ENCODE results near the gene IQCM. TPM values are rescaled to one million over a fixed set of nuclear protein-coding genes. Genes with fewer than 3 reads are reported as not detected.

Gene IQCM
- total RNA-seq, 1 donor from 2014 or later: not detected

DNA sequence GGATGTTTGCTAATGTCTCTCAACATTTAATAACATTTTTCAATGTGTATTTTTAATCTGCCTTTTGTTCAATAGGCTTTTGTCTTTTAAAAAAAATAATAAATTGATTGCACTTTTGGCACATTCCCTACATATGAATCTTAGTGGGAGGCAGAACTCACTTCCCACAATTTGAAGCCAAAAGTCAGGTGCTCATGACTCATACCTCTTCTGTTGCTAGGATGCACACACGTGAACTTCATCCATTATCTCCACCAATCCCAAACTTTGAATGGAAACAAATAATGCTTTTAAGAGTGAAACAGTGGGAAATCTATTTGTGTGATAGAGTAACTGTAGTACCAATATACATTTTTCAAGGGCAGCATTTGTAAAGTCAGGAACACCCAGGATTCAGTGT is 260.5 kb downstream of the IQCM start:
- H3K36me3 Mint-ChIP-seq (ENCODE audit: low read depth): no peaks in the 10 kb centered on the region
- no peak for DNase-seq (ENCODE audit: low spot score)
- H3K4me3 Mint-ChIP-seq (ENCODE audit: unreplicated experiment): no peak overlapping the region
- H3K27me3 Mint-ChIP-seq (ENCODE audit: low read depth): peaks cover 12% of the 10 kb centered on the region
- H3K9me3 Mint-ChIP-seq (ENCODE audit: low read depth): no peaks in the 10 kb centered on the region
- no peaks in the 10 kb centered on the region for H3K4me1 Mint-ChIP-seq (ENCODE audit: low read depth)
- H3K27ac Mint-ChIP-seq (ENCODE audit: unreplicated experiment): no peak overlapping the region
- TF ChIP-seq, protein P1, sequence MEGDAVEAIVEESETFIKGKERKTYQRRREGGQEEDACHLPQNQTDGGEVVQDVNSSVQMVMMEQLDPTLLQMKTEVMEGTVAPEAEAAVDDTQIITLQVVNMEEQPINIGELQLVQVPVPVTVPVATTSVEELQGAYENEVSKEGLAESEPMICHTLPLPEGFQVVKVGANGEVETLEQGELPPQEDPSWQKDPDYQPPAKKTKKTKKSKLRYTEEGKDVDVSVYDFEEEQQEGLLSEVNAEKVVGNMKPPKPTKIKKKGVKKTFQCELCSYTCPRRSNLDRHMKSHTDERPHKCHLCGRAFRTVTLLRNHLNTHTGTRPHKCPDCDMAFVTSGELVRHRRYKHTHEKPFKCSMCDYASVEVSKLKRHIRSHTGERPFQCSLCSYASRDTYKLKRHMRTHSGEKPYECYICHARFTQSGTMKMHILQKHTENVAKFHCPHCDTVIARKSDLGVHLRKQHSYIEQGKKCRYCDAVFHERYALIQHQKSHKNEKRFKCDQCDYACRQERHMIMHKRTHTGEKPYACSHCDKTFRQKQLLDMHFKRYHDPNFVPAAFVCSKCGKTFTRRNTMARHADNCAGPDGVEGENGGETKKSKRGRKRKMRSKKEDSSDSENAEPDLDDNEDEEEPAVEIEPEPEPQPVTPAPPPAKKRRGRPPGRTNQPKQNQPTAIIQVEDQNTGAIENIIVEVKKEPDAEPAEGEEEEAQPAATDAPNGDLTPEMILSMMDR (IDR thresholded peaks at IDR 0.05): no peak

GRCh38 chr4:149553959-149554520 is 261.6 kb downstream of the IQCM start:
- no peak for DNase-seq (ENCODE audit: low spot score)
- Mint-ChIP-seq H3K27ac (ENCODE audit: unreplicated experiment) (no peak overlapping the region), H3K4me1 (ENCODE audit: low read depth) (no peaks in the 10 kb centered on the region), H3K9me3 (ENCODE audit: low read depth) (no peaks in the 10 kb centered on the region), H3K4me3 (ENCODE audit: unreplicated experiment) (no peak overlapping the region), H3K36me3 (ENCODE audit: low read depth) (no peaks in the 10 kb centered on the region), H3K27me3 (ENCODE audit: low read depth) (peaks cover 12% of the 10 kb centered on the region)
- TF ChIP-seq, protein P1 (IDR thresholded peaks at IDR 0.05): no peak

- Mint-ChIP-seq H3K4me1 (ENCODE audit: low read depth) (no peaks in the 10 kb centered on the region), H3K9me3 (ENCODE audit: low read depth) (no peaks in the 10 kb centered on the region), H3K27ac (ENCODE audit: unreplicated experiment) (no peak overlapping the region), H3K27me3 (ENCODE audit: low read depth) (peaks cover 12% of the 10 kb centered on the region), H3K36me3 (ENCODE audit: low read depth) (no peaks in the 10 kb centered on the region), H3K4me3 (ENCODE audit: unreplicated experiment) (no peak overlapping the region)
- DNase-seq (ENCODE audit: low spot score): no peak
- TF ChIP-seq, protein P1 (IDR thresholded peaks at IDR 0.05): no peak
Measured at GRCh38 chr4:149552601-149553000, 263.0 kb downstream of the IQCM start.

GRCh38 chr4:149549911-149550310 is 265.7 kb downstream of the IQCM start:
- no peak overlapping the region for H3K4me3 Mint-ChIP-seq (ENCODE audit: unreplicated experiment)
- no peak for DNase-seq (ENCODE audit: low spot score)
- H3K27ac Mint-ChIP-seq (ENCODE audit: unreplicated experiment): no peak overlapping the region
- peaks cover 4% of the 10 kb centered on the region for H3K9me3 Mint-ChIP-seq (ENCODE audit: low read depth)
- H3K27me3 Mint-ChIP-seq (ENCODE audit: low read depth): peaks cover 12% of the 10 kb centered on the region
- TF ChIP-seq, protein P1 (IDR thresholded peaks at IDR 0.05): no peak
- no peaks in the 10 kb centered on the region for H3K36me3 Mint-ChIP-seq (ENCODE audit: low read depth)
- no peaks in the 10 kb centered on the region for H3K4me1 Mint-ChIP-seq (ENCODE audit: low read depth)

DNA sequence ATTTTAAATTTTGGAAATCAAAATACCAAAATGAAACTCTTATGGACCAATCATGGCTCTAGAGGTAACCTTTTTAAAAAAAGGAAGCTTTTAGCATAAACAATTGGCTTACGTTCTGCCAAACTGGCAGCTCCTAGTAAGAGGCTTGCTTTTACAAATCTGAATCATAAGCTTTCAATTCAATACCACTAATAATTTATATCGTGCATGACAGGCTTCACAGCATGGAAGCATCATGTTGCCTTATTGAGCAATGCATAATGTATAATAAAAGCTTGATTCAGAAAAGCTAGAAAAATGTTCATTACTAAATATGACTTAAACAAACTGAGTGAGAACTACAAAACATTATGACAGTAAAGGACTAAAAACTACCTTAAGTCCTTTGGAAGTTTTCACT is 280.9 kb downstream of the IQCM start:
- DNase-seq (ENCODE audit: low spot score): no peak
- TF ChIP-seq, protein P1 (IDR thresholded peaks at IDR 0.05): no peak
- peaks cover 1% of the 10 kb centered on the region for H3K27me3 Mint-ChIP-seq (ENCODE audit: low read depth)
- no peak overlapping the region for H3K27ac Mint-ChIP-seq (ENCODE audit: unreplicated experiment)
- H3K36me3 Mint-ChIP-seq (ENCODE audit: low read depth): no peaks in the 10 kb centered on the region
- H3K4me3 Mint-ChIP-seq (ENCODE audit: unreplicated experiment): no peak overlapping the region
- H3K4me1 Mint-ChIP-seq (ENCODE audit: low read depth): no peaks in the 10 kb centered on the region
- peaks cover 10% of the 10 kb centered on the region for H3K9me3 Mint-ChIP-seq (ENCODE audit: low read depth)

Measured in chondrocyte (in vitro differentiated cells).